Endothelial cell of umbilical vein (primary cell): ENCODE data around the gene NFIL3. TPM values are rescaled to one million over a fixed set of nuclear protein-coding genes. Genes with fewer than 3 reads are reported as not detected.

ENCODE experiments used
- BruUV-seq: library from RNA; stranded (reverse); fragments of 400-500 nt; replicated peaks from 2 replicates; lab custom pipeline; 2021; lab: Mats Ljungman, UMichigan
- CTCF ChIA-PET: fragments of 300-600, 350-600 bp; sonication (Branson Sonifier 250); formaldehyde crosslinking; loops from one replicate; lab custom pipeline; 2021; ENCODE audit warnings: antibody characterized with exemption, inconsistent platforms; lab: Charles Lee
- POLR2A ChIA-PET: fragments of 300-600, 350-600 bp; sonication (Branson Sonifier 250); formaldehyde crosslinking; loops from one replicate; lab custom pipeline; 2021; ENCODE audit warnings: antibody characterized with exemption, inconsistent platforms; lab: Charles Lee
- DNase-seq: peaks from one replicate; pipeline ENCODE4 v3.0.0-alpha.2; 2011; ENCODE audit warnings: low read depth, low spot score
- FAIRE-seq: peaks from 2 replicates; lab custom pipeline; 2011; peaks lifted over from hg19 to GRCh38; lab: Jason Lieb, UNC
- H2AFZ ChIP-seq: 2 replicates; pipeline ENCODE4 v1.6.0; 2012; ENCODE audit warnings: low read depth, low read length, control low read depth, inconsistent platforms
- H3K27ac ChIP-seq: 2 replicates; pipeline ENCODE4 v1.5.1; 2011; ENCODE audit warnings: low read depth, mild to moderate bottlenecking, control low read depth, low read length, moderate library complexity; ENCODE audit not compliant: insufficient read depth
- H3K27me3 ChIP-seq, 2 experiments: 2 replicates each; pipeline versions ENCODE4 v1.6.0 to v1.6.1; 2011; ENCODE audit warnings: low read length in 2 of 2, mixed read lengths in 1 of 2; ENCODE audit not compliant: control insufficient read depth in 2 of 2, insufficient read depth in 2 of 2
- H3K36me3 ChIP-seq, 2 experiments: 2 replicates in 1 of 2; 3 replicates in 1 of 2; pipeline ENCODE4 v1.5.1; 2011; ENCODE audit warnings: low read length in 2 of 2, mild to moderate bottlenecking in 1 of 2, moderate library complexity in 1 of 2; ENCODE audit not compliant: control insufficient read depth in 2 of 2, insufficient read depth in 2 of 2; ENCODE audit errors: extremely low read depth in 1 of 2
- H3K4me1 ChIP-seq: 3 replicates; pipeline ENCODE4 v1.5.1; 2011; ENCODE audit warnings: mild to moderate bottlenecking, low read length; ENCODE audit not compliant: control insufficient read depth, insufficient read depth; ENCODE audit errors: extremely low read depth
- H3K4me2 ChIP-seq: 2 replicates; pipeline ENCODE4 v1.6.1; 2011; ENCODE audit warnings: low read length, control low read depth, mixed read lengths; ENCODE audit not compliant: insufficient read depth
- H3K4me3 ChIP-seq, 3 experiments: fragments of 200-600 bp in 1 of 3; sonication (generic), shearing (Covaris generic) in 1 of 3; replicated peaks in 1 of 3; 2 replicates each; pipeline ENCODE4 v1.5.1; 2011 to 2016; ENCODE audit warnings: control low read depth in 3 of 3, low read length in 3 of 3, mild to moderate bottlenecking in 2 of 3, inconsistent platforms in 1 of 3, low read depth in 1 of 3, moderate library complexity in 1 of 3; ENCODE audit not compliant: insufficient read depth in 1 of 3
- H3K79me2 ChIP-seq: 2 replicates; pipeline ENCODE4 v1.6.0; 2012; ENCODE audit warnings: low read length, inconsistent platforms; ENCODE audit not compliant: control insufficient read depth, insufficient read depth
- H3K9ac ChIP-seq: replicated peaks from 2 replicates; pipeline ENCODE3; 2011; ENCODE audit warnings: low read length, control low read depth; ENCODE audit not compliant: insufficient read depth; ENCODE audit errors: extremely low read depth
- H3K9me1 ChIP-seq: replicated peaks from 3 replicates; pipeline ENCODE4 v1.6.0; 2011; ENCODE audit warnings: mild to moderate bottlenecking, low read length; ENCODE audit not compliant: control insufficient read depth, insufficient read depth; ENCODE audit errors: extremely low read depth
- H3K9me3 ChIP-seq: replicated peaks from 2 replicates; pipeline ENCODE4 v1.5.1; 2012; ENCODE audit warnings: low read length, inconsistent platforms; ENCODE audit not compliant: control insufficient read depth, insufficient read depth
- H4K20me1 ChIP-seq: replicated peaks from 2 replicates; pipeline ENCODE3; 2011; ENCODE audit warnings: mild to moderate bottlenecking, low read length; ENCODE audit not compliant: control insufficient read depth, insufficient read depth; ENCODE audit errors: extremely low read depth
- EZH2 ChIP-seq: IDR thresholded peaks from 2 replicates; pipeline ENCODE4 v1.6.1; 2012; ENCODE audit warnings: borderline replicate concordance, low read depth, mild to moderate bottlenecking, moderate library complexity, low read length, inconsistent platforms; ENCODE audit not compliant: severe bottlenecking
- FOS ChIP-seq: IDR thresholded peaks from 2 replicates; pipeline ENCODE4 v1.6.1; 2011; ENCODE audit warnings: mild to moderate bottlenecking, low read length, moderate library complexity, borderline replicate concordance; ENCODE audit not compliant: insufficient read depth
- GATA2 ChIP-seq: IDR thresholded peaks from 2 replicates; pipeline ENCODE4 v1.7.0; 2011; ENCODE audit warnings: low read depth, mild to moderate bottlenecking, moderate library complexity, mixed read lengths, low read length; ENCODE audit not compliant: insufficient read length, insufficient read depth
- JUN ChIP-seq: IDR thresholded peaks from 2 replicates; pipeline ENCODE4 v1.6.1; 2011; ENCODE audit warnings: borderline replicate concordance, low read depth; ENCODE audit not compliant: insufficient read length, insufficient read depth
- POLR2A ChIP-seq: IDR thresholded peaks from 2 replicates; pipeline ENCODE4 v1.6.1; 2012; ENCODE audit warnings: low read depth, mild to moderate bottlenecking, control low read depth, low read length
- dilution Hi-C: fragments of 300-500 bp; cut with MboI; formaldehyde crosslinking; loops from one replicate; pipeline ENCODE4 v1.15.0; 2019; ENCODE audit warnings: low sequenced_read_pairs; ENCODE audit not compliant: extremely low pct_ligation_motif_present
- intact Hi-C: fragments of 100-400 bp; cut with micrococcal nuclease; formaldehyde crosslinking; loops from one replicate; pipeline ENCODE4 v1.10.0; 2022
- polyA plus RNA-seq, 4 experiments: library from polyadenylated mRNA; depleted of rRNA in 3 of 4; stranded (reverse) in 3 of 4; unstranded in 1 of 4; fragments of >200 nt; gene quantifications; 2 replicates each; pipeline versions ENCODE4 v1.2.1 to v1.2.3, GENCODE V29; 2011 to 2012; ENCODE audit warnings: missing spikeins in 1 of 4
- total RNA-seq: library from RNA; stranded (reverse); gene quantifications from 2 replicates; pipeline ENCODE4 v1.2.3, GENCODE V29; 2021
- TF ChIP-seq, protein P1 (sequence below): IDR thresholded peaks from 2 replicates; pipeline ENCODE4 v1.6.1; 2011; ENCODE audit not compliant: insufficient read depth, insufficient read length

NFIL3 gene
- total and polyA plus RNA-seq, 2 donors (not counting 3 experiments of a cell fraction or from before 2014, with no cell fraction given) = 2.9 to 10.5 TPM

DNA sequence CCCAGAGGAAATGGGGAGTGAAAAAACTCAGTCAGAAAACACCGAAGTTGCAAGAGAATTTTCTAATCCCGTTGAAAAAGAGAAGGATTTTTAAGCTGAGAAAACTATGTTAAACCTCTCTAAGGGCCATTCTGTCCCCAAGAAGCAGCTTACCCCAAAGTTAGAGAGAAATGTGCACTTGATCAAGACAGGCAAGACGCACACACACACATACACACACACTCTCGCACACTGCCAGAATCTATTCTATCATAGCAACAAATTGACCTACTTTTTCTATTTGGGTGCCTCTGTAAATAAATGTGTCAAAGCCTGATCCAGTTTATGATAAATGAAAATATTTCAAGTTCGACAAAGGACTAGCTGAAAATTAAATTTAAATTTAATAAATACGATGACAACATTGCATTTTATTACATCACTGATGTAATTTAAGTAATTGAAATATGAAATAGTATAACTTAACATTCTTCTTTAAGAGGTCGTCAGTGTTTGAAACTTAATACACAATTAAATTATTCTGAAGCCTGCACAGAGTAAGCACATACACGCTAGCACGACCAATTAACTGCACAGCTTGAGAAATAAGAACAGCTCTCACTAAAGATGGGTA lies 5.9 kb downstream of the NFIL3 start:
- Histone ChIP-seq H3K79me2 (peaks cover 59% of the 10 kb centered on the region), H2AFZ (no peak overlapping the region), H3K9ac (no peak overlapping the region), H3K4me2 (no peak overlapping the region), H4K20me1 (peaks cover 4% of the 10 kb centered on the region), H3K27me3 (no peaks in the 10 kb centered on the region), H3K27ac (no peak overlapping the region), H3K9me1 (no peaks in the 10 kb centered on the region), H3K4me3 (no peak overlapping the region), H3K9me3 (no peaks in the 10 kb centered on the region), H3K36me3 (no peaks in the 10 kb centered on the region), H3K4me1 (peaks cover 33% of the 10 kb centered on the region)
- BruUV-seq = no TSS peak
- no peak for FAIRE-seq
- dilution Hi-C loops = no loop called here
- intact Hi-C loops = loop anchor here (2.0 kb wide), 1 partner anchor 39 kb away; no protein-coding TSS in a partner anchor
- no peak for DNase-seq
- TF ChIP-seq, protein P1, sequence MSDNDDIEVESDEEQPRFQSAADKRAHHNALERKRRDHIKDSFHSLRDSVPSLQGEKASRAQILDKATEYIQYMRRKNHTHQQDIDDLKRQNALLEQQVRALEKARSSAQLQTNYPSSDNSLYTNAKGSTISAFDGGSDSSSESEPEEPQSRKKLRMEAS = no peak
- TF ChIP-seq POLR2A (no peak), GATA2 (no peak), FOS (no peak)
- ChIA-PET CTCF (no interaction called here), POLR2A (no interaction called here)

DNA sequence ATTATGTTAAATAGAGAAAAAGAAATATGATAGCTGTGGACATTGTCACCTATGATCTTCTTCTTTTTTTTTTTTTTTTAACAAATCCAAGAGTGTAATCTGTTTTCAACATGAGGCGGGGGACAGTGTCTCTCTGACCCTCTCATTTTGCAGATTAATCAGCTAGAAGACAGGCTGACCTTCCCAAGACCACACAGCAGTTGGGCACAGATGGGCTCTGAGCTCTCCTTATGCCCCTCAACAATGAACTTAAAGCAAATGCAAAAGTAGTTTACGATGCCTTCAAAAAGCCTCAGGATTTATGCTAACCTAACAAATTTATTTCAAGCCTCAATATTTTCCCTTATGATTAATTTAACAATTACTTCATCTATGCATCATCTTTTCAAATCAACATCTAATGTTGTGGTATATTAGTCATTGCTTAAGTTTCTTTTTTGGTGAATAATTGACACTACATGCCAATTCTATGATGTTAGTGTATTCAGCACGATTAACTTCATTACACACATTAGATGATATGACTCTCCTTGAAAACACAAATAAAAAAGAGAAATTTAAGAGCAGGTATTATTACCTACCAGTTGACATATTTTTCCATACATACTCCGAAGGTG lies 7.4 kb downstream of the NFIL3 start:
- no peak overlapping the region for H3K4me3 ChIP-seq
- no peak overlapping the region for H3K9ac ChIP-seq
- H3K4me2 ChIP-seq = no peak overlapping the region
- H3K79me2 ChIP-seq = peaks cover 53% of the 10 kb centered on the region
- intact Hi-C loops (no loop called here), dilution Hi-C loops (no loop called here)
- TF ChIP-seq JUN (peak; percentile 40), EZH2 (no peak), FOS (peak; percentile 64)
- H3K27me3 ChIP-seq = no peaks in the 10 kb centered on the region
- CTCF ChIA-PET = interaction anchor here (1.2 to 1.8 kb wide), 2 partner anchors 38 to 55 kb away, joined by 4 to 6 read pairs; partner anchors contain the start of gene AUH
- DNase-seq (peak; percentile 35), FAIRE-seq (no peak)
- peak overlapping the region; percentile 26 for H3K27ac ChIP-seq
- no peaks in the 10 kb centered on the region for H3K36me3 ChIP-seq
- no TSS peak for BruUV-seq
- peaks cover 31% of the 10 kb centered on the region for H3K4me1 ChIP-seq
- H2AFZ ChIP-seq = no peak overlapping the region
- no peaks in the 10 kb centered on the region for H3K9me1 ChIP-seq
- H3K9me3 ChIP-seq = no peaks in the 10 kb centered on the region
- H4K20me1 ChIP-seq = peaks cover 4% of the 10 kb centered on the region
- POLR2A ChIA-PET = no interaction called here
